GM12878 (cell line): ENCODE measurements around the gene OR5T1. TPM values are rescaled to one million over a fixed set of nuclear protein-coding genes. Genes with fewer than 3 reads are reported as not detected.

ENCODE experiments used
- ATAC-seq: fragments of 200-7000 bp; cut with Tn5 transposase; 3 replicates; pipeline ENCODE4 v1.9.1; 2020; ENCODE audit warnings: mild to moderate bottlenecking, moderate library complexity
- BruUV-seq: library from RNA; stranded (reverse); fragments of 400-500 nt; replicated peaks from 2 replicates; lab custom pipeline; 2021; lab: Mats Ljungman, UMichigan
- CTCF ChIA-PET: fragments of 300-600 bp; sonication (Branson Sonifier 250); formaldehyde crosslinking; extraction: SDS; loops from one replicate; lab custom pipeline; 2021; ENCODE audit warnings: inconsistent platforms; lab: Yijun Ruan, JAX
- POLR2A ChIA-PET: fragments of 350-600 bp; formaldehyde crosslinking; extraction: SDS; loops from one replicate; lab custom pipeline; 2021; ENCODE audit warnings: inconsistent platforms; lab: Charles Lee
- RAD21 ChIA-PET: fragments of 300-600 bp; sonication (Branson Sonifier 250); formaldehyde crosslinking; loops from one replicate; lab custom pipeline; 2023; ENCODE audit warnings: antibody characterized with exemption; ENCODE audit not compliant: unreplicated experiment; lab: Charles Lee
- SMC1A ChIA-PET: fragments of 300-600 bp; sonication (Branson Sonifier 250); formaldehyde crosslinking; loops from one replicate; lab custom pipeline; 2023; ENCODE audit not compliant: unreplicated experiment, uncharacterized antibody; lab: Charles Lee
- DNase-seq: peaks from one replicate; pipeline ENCODE4 v3.0.0-alpha.2; 2011; ENCODE audit warnings: low read depth, low spot score
- FAIRE-seq: peaks from 3 replicates; lab custom pipeline; 2011; peaks lifted over from hg19 to GRCh38; lab: Jason Lieb, UNC
- H2AFZ ChIP-seq: 2 replicates; pipeline ENCODE4 v1.6.0; 2011; ENCODE audit warnings: low read depth, low read length, control low read depth; ENCODE audit not compliant: control insufficient read depth
- H3K27ac ChIP-seq: 2 replicates; pipeline ENCODE4 v1.5.1; 2011; ENCODE audit warnings: control low read depth; ENCODE audit not compliant: control insufficient read depth, insufficient read depth
- H3K27me3 ChIP-seq, 2 experiments: replicated peaks in 1 of 2; 2 replicates each; pipeline versions ENCODE4 v1.6.0 to v1.6.1; 2011; ENCODE audit warnings: low read length in 1 of 2; ENCODE audit not compliant: control insufficient read depth in 2 of 2, insufficient read depth in 2 of 2
- H3K36me3 ChIP-seq, 2 experiments: 2 replicates each; pipeline ENCODE4 v1.5.1; 2011; ENCODE audit warnings: low read length in 1 of 2; ENCODE audit not compliant: control insufficient read depth in 2 of 2, insufficient read depth in 2 of 2
- H3K4me1 ChIP-seq: 2 replicates; pipeline ENCODE4 v1.6.1; 2011; ENCODE audit warnings: mild to moderate bottlenecking, low read length, moderate library complexity, mixed read lengths; ENCODE audit not compliant: control insufficient read depth, insufficient read depth
- H3K4me2 ChIP-seq: 2 replicates; pipeline ENCODE4 v1.6.0; 2011; ENCODE audit warnings: control low read depth; ENCODE audit not compliant: control insufficient read depth, insufficient read depth
- H3K4me3 ChIP-seq: fragments of 200-600 bp; sonication (generic); 2 replicates; pipeline ENCODE4 v1.5.1; 2016
- H3K79me2 ChIP-seq: 2 replicates; pipeline ENCODE4 v1.6.0; 2011; ENCODE audit warnings: low read length; ENCODE audit not compliant: control insufficient read depth, insufficient read depth
- H3K9ac ChIP-seq: 2 replicates; pipeline ENCODE4 v1.8.0; 2011; ENCODE audit warnings: low read length, control low read depth, mixed read lengths; ENCODE audit not compliant: control insufficient read depth, insufficient read depth
- H3K9me3 ChIP-seq: replicated peaks from 3 replicates; pipeline ENCODE4 v1.5.1; 2011; ENCODE audit warnings: mild to moderate bottlenecking, low read length; ENCODE audit not compliant: control insufficient read depth, insufficient read depth
- H4K20me1 ChIP-seq: 2 replicates; pipeline ENCODE4 v1.6.0; 2011; ENCODE audit not compliant: control insufficient read depth, insufficient read depth
- ATF7 ChIP-seq: fragments of 450-650 bp; IDR thresholded peaks from 2 replicates; pipeline ENCODE4 v1.6.1; 2016; ENCODE audit warnings: low read depth, mild to moderate bottlenecking
- CBX5 ChIP-seq: sonication (generic); IDR thresholded peaks from 2 replicates; pipeline ENCODE4 v1.6.1; 2016; ENCODE audit warnings: low read depth, moderate library complexity, mild to moderate bottlenecking, inconsistent platforms
- FOXK2 ChIP-seq: fragments of 450-650 bp; IDR thresholded peaks from 2 replicates; pipeline ENCODE4 v1.6.1; 2017; ENCODE audit warnings: mild to moderate bottlenecking, moderate library complexity
- ZSCAN29 ChIP-seq: fragments of 450-650 bp; IDR thresholded peaks from 2 replicates; pipeline ENCODE4 v1.6.1; 2017; ENCODE audit warnings: mild to moderate bottlenecking, moderate library complexity
- WGBS: methylation state at CpG from one replicate; pipeline ENCODE4 v1.1.6; 2016; ENCODE audit warnings: low lambda C conversion rate; ENCODE audit not compliant: insufficient replicate concordance, insufficient coverage; ENCODE audit errors: missing lambda C conversion rate; 5-methylcytosine and 5-hydroxymethylcytosine counted together
- in situ Hi-C: fragments of 300-500 bp; cut with MboI; formaldehyde crosslinking; loops from 9 replicates; pipeline ENCODE4 v1.14.3; 2018; ENCODE audit warnings: mixed read lengths
- intact Hi-C: fragments of 100-400 bp; cut with micrococcal nuclease; formaldehyde crosslinking; loops from one replicate; pipeline ENCODE4 v1.14.2; 2022; ENCODE audit not compliant: unreplicated experiment
- polyA plus RNA-seq, 11 experiments: library from polyadenylated mRNA; depleted of rRNA in 4 of 11; unstranded in 6 of 11; stranded (reverse) in 5 of 11; fragments of >200 nt; fragmentation: Nextera tagmentation in 4 of 11; fragmentation: Illumina TruSeq in 1 of 11; extraction: Ambion mirVana in 4 of 11; extraction: Trizol in 1 of 11; gene quantifications; 1 replicate in 1 of 11; 2 replicates in 10 of 11; pipeline versions ENCODE4 v1.2.1 to v1.2.3, GENCODE V29; 2011 to 2016; ENCODE audit warnings: inconsistent platforms in 2 of 11, missing spikeins in 2 of 11, low read depth in 1 of 11
- total RNA-seq, 4 experiments: library from RNA; depleted of rRNA in 3 of 4; stranded (reverse); fragments of >200 nt in 3 of 4; fragmentation: Illumina TruSeq in 1 of 4; extraction: Trizol in 1 of 4; gene quantifications; 2 replicates each; pipeline versions ENCODE4 v1.2.1 to v1.2.3, GENCODE V29; 2013 to 2021
- TF ChIP-seq, protein P1 (sequence below), 3 experiments: IDR thresholded peaks in 2 of 3; conservative IDR thresholded peaks in 1 of 3; 2 replicates each; pipeline ENCODE4 v1.5.1; 2011; ENCODE audit warnings: low read depth in 3 of 3, low read length in 3 of 3, mild to moderate bottlenecking in 3 of 3, control low read depth in 2 of 3, moderate library complexity in 2 of 3, inconsistent platforms in 1 of 3, mixed read lengths in 1 of 3; ENCODE audit not compliant: control insufficient read depth in 2 of 3, insufficient read depth in 1 of 3; ENCODE audit errors: extremely low read depth in 1 of 3

OR5T1 gene
- total and polyA plus RNA-seq, 10 of the 15 experiments (the other 5 are each of a cell fraction or from before 2014, with no cell fraction given): not detected

DNA sequence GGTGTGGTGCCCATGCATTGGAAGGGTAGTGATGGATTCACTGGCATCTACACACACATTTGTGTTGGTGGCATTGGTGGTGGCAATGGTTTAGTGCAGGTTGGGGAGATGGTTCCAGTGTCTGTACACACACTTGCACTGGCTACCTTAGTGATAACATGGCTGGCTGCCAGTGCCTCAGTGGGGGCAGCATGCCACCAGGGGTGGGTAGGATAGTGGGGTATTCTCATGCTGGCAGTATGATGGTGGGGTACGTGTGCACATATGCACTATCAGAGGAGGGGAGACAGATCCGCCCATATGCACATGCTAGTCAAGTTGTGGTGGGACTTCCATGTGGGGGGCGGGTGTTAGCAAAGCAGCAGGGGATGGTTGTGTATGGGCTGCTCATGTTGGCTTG, 33.9 kb downstream of the OR5T1 start:
- WGBS: 0% methylated on average over 3 of the region's 3 CpGs
- ChIA-PET SMC1A (no interaction called here), CTCF (no interaction called here), POLR2A (no interaction called here), RAD21 (no interaction called here)
- FAIRE-seq (no peak), ATAC-seq (no peak), DNase-seq (no peak)
- no peaks in the 10 kb centered on the region for H3K36me3 ChIP-seq
- H3K27me3 ChIP-seq: no peaks in the 10 kb centered on the region
- H3K4me2 ChIP-seq: no peak overlapping the region
- no peaks in the 10 kb centered on the region for H3K4me1 ChIP-seq
- intact Hi-C loops (no loop called here), in situ Hi-C loops (no loop called here)
- H3K27ac ChIP-seq: no peak overlapping the region
- H3K9ac ChIP-seq: no peak overlapping the region
- no peaks in the 10 kb centered on the region for H3K79me2 ChIP-seq
- no TSS peak for BruUV-seq
- no peak overlapping the region for H3K4me3 ChIP-seq
- H3K9me3 ChIP-seq: no peaks in the 10 kb centered on the region
- H4K20me1 ChIP-seq: no peaks in the 10 kb centered on the region
- no peak overlapping the region for H2AFZ ChIP-seq
- TF ChIP-seq CBX5 (no peak), FOXK2 (no peak), ZSCAN29 (no peak)

DNA sequence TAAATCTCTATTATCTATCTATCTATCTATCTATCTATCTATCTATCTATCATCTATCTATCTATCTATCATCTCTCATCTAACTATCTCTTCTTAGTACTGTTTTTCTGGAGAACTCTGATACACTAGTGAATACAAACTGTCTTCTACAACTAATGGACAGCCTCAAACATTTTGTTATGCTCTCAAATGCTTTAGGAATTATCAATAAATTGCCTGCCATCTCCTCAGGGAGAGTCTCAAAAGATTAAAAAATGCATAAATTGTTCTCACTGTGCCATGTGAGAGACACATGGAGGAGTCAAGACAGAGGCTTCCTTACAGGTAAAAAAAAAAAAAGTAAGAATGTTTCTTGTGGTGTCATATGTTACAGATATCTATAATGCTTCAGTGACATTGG, 40.9 kb downstream of the OR5T1 start, which contains the start of gene OR8K3:
OR8K3 (plus strand) TSS at position 301 of the 400 bp plus-strand sequence. CDS start 3,163 bp downstream, outside the sequence.
- ChIA-PET RAD21 (no interaction called here), SMC1A (no interaction called here), CTCF (no interaction called here), POLR2A (no interaction called here)
- Histone ChIP-seq H3K9ac (no peak within 1 kb of the TSS), H3K4me1 (no peaks in the 10 kb centered on the region), H3K9me3 (no peaks in the 10 kb centered on the region), H2AFZ (no peak within 1 kb of the TSS), H3K79me2 (no peaks in the 10 kb centered on the region), H3K4me3 (no peak within 1 kb of the TSS), H3K4me2 (no peak within 1 kb of the TSS), H4K20me1 (no peaks in the 10 kb centered on the region), H3K36me3 (no peaks in the 10 kb centered on the region), H3K27ac (no peak within 1 kb of the TSS), H3K27me3 (no peaks in the 10 kb centered on the region)
- TF ChIP-seq, protein P1, sequence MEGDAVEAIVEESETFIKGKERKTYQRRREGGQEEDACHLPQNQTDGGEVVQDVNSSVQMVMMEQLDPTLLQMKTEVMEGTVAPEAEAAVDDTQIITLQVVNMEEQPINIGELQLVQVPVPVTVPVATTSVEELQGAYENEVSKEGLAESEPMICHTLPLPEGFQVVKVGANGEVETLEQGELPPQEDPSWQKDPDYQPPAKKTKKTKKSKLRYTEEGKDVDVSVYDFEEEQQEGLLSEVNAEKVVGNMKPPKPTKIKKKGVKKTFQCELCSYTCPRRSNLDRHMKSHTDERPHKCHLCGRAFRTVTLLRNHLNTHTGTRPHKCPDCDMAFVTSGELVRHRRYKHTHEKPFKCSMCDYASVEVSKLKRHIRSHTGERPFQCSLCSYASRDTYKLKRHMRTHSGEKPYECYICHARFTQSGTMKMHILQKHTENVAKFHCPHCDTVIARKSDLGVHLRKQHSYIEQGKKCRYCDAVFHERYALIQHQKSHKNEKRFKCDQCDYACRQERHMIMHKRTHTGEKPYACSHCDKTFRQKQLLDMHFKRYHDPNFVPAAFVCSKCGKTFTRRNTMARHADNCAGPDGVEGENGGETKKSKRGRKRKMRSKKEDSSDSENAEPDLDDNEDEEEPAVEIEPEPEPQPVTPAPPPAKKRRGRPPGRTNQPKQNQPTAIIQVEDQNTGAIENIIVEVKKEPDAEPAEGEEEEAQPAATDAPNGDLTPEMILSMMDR (IDR thresholded peaks at IDR 0.05 in 2 of 3, conservative IDR thresholded peaks at IDR 0.05 in 1 of 3; ENCODE audit: control insufficient read depth in 2 of 3, extremely low read depth in 1 of 3, insufficient read depth in 1 of 3, low read depth in 3 of 3, low read length in 3 of 3): no peak
- no peak for TF ChIP-seq ATF7
- no TSS peak for BruUV-seq
- intact Hi-C loops: no loop called here
- ATAC-seq: no peak
- no peak for DNase-seq
- FAIRE-seq: no peak
- in situ Hi-C loops: no loop called here

Other genes with a start within 250 kb of the OR5T1 start
Only the 7 nearest of the 17 such genes appear.
- gene OR5J2, start 97.5 kb upstream of the OR5T1 start, total RNA-seq (2014; rRNA removed): not detected in 2 replicates
- gene OR5J2, start 97.5 kb upstream of the OR5T1 start, total RNA-seq (2014; rRNA removed; fragmentation: Illumina TruSeq; extraction: Trizol): not detected in 2 replicates
- not detected in 2 replicates for gene OR5J2, start 97.5 kb upstream of the OR5T1 start, total RNA-seq (2021)
- gene OR5J2, start 97.5 kb upstream of the OR5T1 start, polyA plus RNA-seq (2011; rRNA removed): not detected in 2 replicates
- gene OR5J2, start 97.5 kb upstream of the OR5T1 start, polyA plus RNA-seq (2014; fragmentation: Illumina TruSeq; extraction: Trizol): not detected in 2 replicates
- gene OR5J2, start 97.5 kb upstream of the OR5T1 start, polyA plus RNA-seq (2014; fragmentation: Nextera tagmentation; extraction: Ambion mirVana): not detected
- not detected in 2 replicates for gene OR5J2, start 97.5 kb upstream of the OR5T1 start, polyA plus RNA-seq (2014; rRNA removed)
- not detected for gene OR5J2, start 97.5 kb upstream of the OR5T1 start, polyA plus RNA-seq (2016; fragmentation: Nextera tagmentation; extraction: Ambion mirVana)
- gene OR5T2, start 39.9 kb upstream of the OR5T1 start, total RNA-seq (2014; rRNA removed): not detected in 2 replicates
- not detected in 2 replicates for gene OR5T2, start 39.9 kb upstream of the OR5T1 start, total RNA-seq (2014; rRNA removed; fragmentation: Illumina TruSeq; extraction: Trizol)
- gene OR5T2, start 39.9 kb upstream of the OR5T1 start, total RNA-seq (2021): not detected in 2 replicates
- not detected in 2 replicates for gene OR5T2, start 39.9 kb upstream of the OR5T1 start, polyA plus RNA-seq (2011; rRNA removed)
- not detected in 2 replicates for gene OR5T2, start 39.9 kb upstream of the OR5T1 start, polyA plus RNA-seq (2014; fragmentation: Illumina TruSeq; extraction: Trizol)
- gene OR5T2, start 39.9 kb upstream of the OR5T1 start, polyA plus RNA-seq (2014; fragmentation: Nextera tagmentation; extraction: Ambion mirVana): not detected
- not detected in 2 replicates for gene OR5T2, start 39.9 kb upstream of the OR5T1 start, polyA plus RNA-seq (2014; rRNA removed)
- not detected for gene OR5T2, start 39.9 kb upstream of the OR5T1 start, polyA plus RNA-seq (2016; fragmentation: Nextera tagmentation; extraction: Ambion mirVana)
- gene OR5T3, start 21.9 kb upstream of the OR5T1 start, total RNA-seq (2014; rRNA removed): not detected in 2 replicates
- gene OR5T3, start 21.9 kb upstream of the OR5T1 start, total RNA-seq (2014; rRNA removed; fragmentation: Illumina TruSeq; extraction: Trizol): not detected in 2 replicates
- gene OR5T3, start 21.9 kb upstream of the OR5T1 start, total RNA-seq (2021): not detected in 2 replicates
- gene OR5T3, start 21.9 kb upstream of the OR5T1 start, polyA plus RNA-seq (2011; rRNA removed): not detected in 2 replicates
- gene OR5T3, start 21.9 kb upstream of the OR5T1 start, polyA plus RNA-seq (2014; fragmentation: Illumina TruSeq; extraction: Trizol): not detected in 2 replicates
- gene OR5T3, start 21.9 kb upstream of the OR5T1 start, polyA plus RNA-seq (2014; fragmentation: Nextera tagmentation; extraction: Ambion mirVana): not detected
- gene OR5T3, start 21.9 kb upstream of the OR5T1 start, polyA plus RNA-seq (2014; rRNA removed): not detected in 2 replicates
- not detected for gene OR5T3, start 21.9 kb upstream of the OR5T1 start, polyA plus RNA-seq (2016; fragmentation: Nextera tagmentation; extraction: Ambion mirVana)
- gene OR8H1, start 18.1 kb downstream of the OR5T1 start, total RNA-seq (2014; rRNA removed): not detected in 2 replicates
- gene OR8H1, start 18.1 kb downstream of the OR5T1 start, total RNA-seq (2014; rRNA removed; fragmentation: Illumina TruSeq; extraction: Trizol): not detected in 2 replicates
- not detected in 2 replicates for gene OR8H1, start 18.1 kb downstream of the OR5T1 start, total RNA-seq (2021)
- gene OR8H1, start 18.1 kb downstream of the OR5T1 start, polyA plus RNA-seq (2011; rRNA removed): not detected in 2 replicates
- gene OR8H1, start 18.1 kb downstream of the OR5T1 start, polyA plus RNA-seq (2014; fragmentation: Illumina TruSeq; extraction: Trizol): not detected in 2 replicates
- not detected for gene OR8H1, start 18.1 kb downstream of the OR5T1 start, polyA plus RNA-seq (2014; fragmentation: Nextera tagmentation; extraction: Ambion mirVana)
- gene OR8H1, start 18.1 kb downstream of the OR5T1 start, polyA plus RNA-seq (2014; rRNA removed): not detected in 2 replicates
- not detected for gene OR8H1, start 18.1 kb downstream of the OR5T1 start, polyA plus RNA-seq (2016; fragmentation: Nextera tagmentation; extraction: Ambion mirVana)
- not detected in 2 replicates for gene OR8K3, start 41.0 kb downstream of the OR5T1 start, total RNA-seq (2014; rRNA removed)
- not detected in 2 replicates for gene OR8K3, start 41.0 kb downstream of the OR5T1 start, total RNA-seq (2014; rRNA removed; fragmentation: Illumina TruSeq; extraction: Trizol)
- not detected in 2 replicates for gene OR8K3, start 41.0 kb downstream of the OR5T1 start, total RNA-seq (2021)
- gene OR8K3, start 41.0 kb downstream of the OR5T1 start, polyA plus RNA-seq (2011; rRNA removed): not detected in 2 replicates
- not detected in 2 replicates for gene OR8K3, start 41.0 kb downstream of the OR5T1 start, polyA plus RNA-seq (2014; fragmentation: Illumina TruSeq; extraction: Trizol)
- not detected for gene OR8K3, start 41.0 kb downstream of the OR5T1 start, polyA plus RNA-seq (2014; fragmentation: Nextera tagmentation; extraction: Ambion mirVana)
- gene OR8K3, start 41.0 kb downstream of the OR5T1 start, polyA plus RNA-seq (2014; rRNA removed): not detected in 2 replicates
- gene OR8K3, start 41.0 kb downstream of the OR5T1 start, polyA plus RNA-seq (2016; fragmentation: Nextera tagmentation; extraction: Ambion mirVana): not detected
- not detected in 2 replicates for gene OR8K1, start 71.9 kb downstream of the OR5T1 start, total RNA-seq (2014; rRNA removed)
- gene OR8K1, start 71.9 kb downstream of the OR5T1 start, total RNA-seq (2014; rRNA removed; fragmentation: Illumina TruSeq; extraction: Trizol): not detected in 2 replicates
- not detected in 2 replicates for gene OR8K1, start 71.9 kb downstream of the OR5T1 start, total RNA-seq (2021)
- not detected in 2 replicates for gene OR8K1, start 71.9 kb downstream of the OR5T1 start, polyA plus RNA-seq (2011; rRNA removed)
- gene OR8K1, start 71.9 kb downstream of the OR5T1 start, polyA plus RNA-seq (2014; fragmentation: Illumina TruSeq; extraction: Trizol): not detected in 2 replicates
- not detected for gene OR8K1, start 71.9 kb downstream of the OR5T1 start, polyA plus RNA-seq (2014; fragmentation: Nextera tagmentation; extraction: Ambion mirVana)
- not detected in 2 replicates for gene OR8K1, start 71.9 kb downstream of the OR5T1 start, polyA plus RNA-seq (2014; rRNA removed)
- not detected for gene OR8K1, start 71.9 kb downstream of the OR5T1 start, polyA plus RNA-seq (2016; fragmentation: Nextera tagmentation; extraction: Ambion mirVana)
- not detected in 2 replicates for gene OR8J1, start 80.1 kb downstream of the OR5T1 start, total RNA-seq (2014; rRNA removed)
- gene OR8J1, start 80.1 kb downstream of the OR5T1 start, total RNA-seq (2014; rRNA removed; fragmentation: Illumina TruSeq; extraction: Trizol): not detected in 2 replicates
- gene OR8J1, start 80.1 kb downstream of the OR5T1 start, total RNA-seq (2021): not detected in 2 replicates
- not detected in 2 replicates for gene OR8J1, start 80.1 kb downstream of the OR5T1 start, polyA plus RNA-seq (2011; rRNA removed)
- gene OR8J1, start 80.1 kb downstream of the OR5T1 start, polyA plus RNA-seq (2014; fragmentation: Illumina TruSeq; extraction: Trizol): not detected in 2 replicates
- not detected for gene OR8J1, start 80.1 kb downstream of the OR5T1 start, polyA plus RNA-seq (2014; fragmentation: Nextera tagmentation; extraction: Ambion mirVana)
- not detected in 2 replicates for gene OR8J1, start 80.1 kb downstream of the OR5T1 start, polyA plus RNA-seq (2014; rRNA removed)
- not detected for gene OR8J1, start 80.1 kb downstream of the OR5T1 start, polyA plus RNA-seq (2016; fragmentation: Nextera tagmentation; extraction: Ambion mirVana)